GM19043 (cell line): Measurements from ENCODE around the gene SLC2A4RG.
"Not testable (repeated sequence)": the region's sequence is repeated elsewhere in the genome, so short reads cannot be mapped to it uniquely, and the experiment has no call there.

ENCODE experiments used
- ATAC-seq: cut with Tn5 transposase; IDR thresholded peaks from one replicate; pipeline ENCODE4 v1.9.1; 2021; ENCODE audit warnings: low read depth; ENCODE audit not compliant: unreplicated experiment

The SLC2A4RG gene

GRCh38 chr20:63772781-63773518 is 33.4 kb downstream of the SLC2A4RG start:
- no peak for ATAC-seq

GRCh38 chr20:63773571-63774241 is 34.1 kb downstream of the SLC2A4RG start:
- no peak for ATAC-seq

GRCh38 chr20:63774306-63774705 is 34.7 kb downstream of the SLC2A4RG start:
- no peak for ATAC-seq

GRCh38 chr20:63775096-63775978 is 35.8 kb downstream of the SLC2A4RG start:
- ATAC-seq = no peak

- not testable (repeated sequence) for ATAC-seq
Observed at GRCh38 chr20:63776875-63777274, 37.3 kb downstream of the SLC2A4RG start.

GRCh38 chr20:63777614-63778013 is 38.0 kb downstream of the SLC2A4RG start:
- no peak for ATAC-seq

- no peak for ATAC-seq
Observed at GRCh38 chr20:63778034-63778752, 38.6 kb downstream of the SLC2A4RG start.

GRCh38 chr20:63778857-63779256 is 39.3 kb downstream of the SLC2A4RG start:
- no peak for ATAC-seq

- no peak for ATAC-seq
Observed at GRCh38 chr20:63781181-63781580, 41.6 kb downstream of the SLC2A4RG start.

- no peak for ATAC-seq
Observed at GRCh38 chr20:63782051-63782471, 42.5 kb downstream of the SLC2A4RG start.

GRCh38 chr20:63782521-63782971 is 43.0 kb downstream of the SLC2A4RG start:
- no peak for ATAC-seq

- ATAC-seq = no peak
Observed at GRCh38 chr20:63783970-63784369, 44.4 kb downstream of the SLC2A4RG start.

GRCh38 chr20:63785691-63786131 is 46.1 kb downstream of the SLC2A4RG start:
- no peak for ATAC-seq

- ATAC-seq = no peak
Observed at GRCh38 chr20:63787302-63787701, 47.7 kb downstream of the SLC2A4RG start.

GRCh38 chr20:63787749-63788148 is 48.2 kb downstream of the SLC2A4RG start:
- ATAC-seq = no peak

- no peak for ATAC-seq
Observed at GRCh38 chr20:63789836-63790571, 50.4 kb downstream of the SLC2A4RG start.

GRCh38 chr20:63790572-63791168 is 51.1 kb downstream of the SLC2A4RG start:
- ATAC-seq = no peak

- no peak for ATAC-seq
Observed at GRCh38 chr20:63791497-63792156, 52.1 kb downstream of the SLC2A4RG start.

- no peak for ATAC-seq
Observed at GRCh38 chr20:63792866-63793265, 53.3 kb downstream of the SLC2A4RG start.
